ENCODE data around the gene RGS11.

The RGS11 gene

DNA sequence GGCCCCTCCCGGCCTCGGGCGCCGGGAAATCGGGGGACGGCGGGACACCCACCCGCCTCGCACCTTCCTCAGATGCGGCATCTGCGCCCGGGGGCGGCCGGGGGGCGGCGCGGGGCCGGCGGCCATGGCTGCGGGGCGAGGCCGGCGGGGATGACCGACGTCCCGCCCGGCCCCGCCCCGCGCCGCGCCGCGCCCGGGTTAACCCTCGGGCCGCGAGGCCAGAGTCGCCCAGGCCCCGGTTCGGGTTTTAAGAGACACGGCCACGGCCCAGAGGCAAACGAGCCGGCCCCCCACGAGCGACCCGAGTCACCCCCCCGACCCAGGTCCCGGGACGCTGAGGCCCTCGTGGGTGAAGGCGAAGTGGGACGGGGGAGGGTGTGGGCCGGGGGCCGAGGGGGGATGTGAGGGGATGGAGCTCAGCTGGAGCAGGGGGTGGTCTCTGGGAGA is at the start of gene RGS11:
RGS11 (minus strand) TSS at position 159 of the 447 bp plus-strand sequence; CDS start at position 126, 33 bp downstream.
- no peak within 1 kb of the TSS for H3K4me3 ChIP-seq (ENCODE audit: low read length)
- TF ChIP-seq, protein P1, sequence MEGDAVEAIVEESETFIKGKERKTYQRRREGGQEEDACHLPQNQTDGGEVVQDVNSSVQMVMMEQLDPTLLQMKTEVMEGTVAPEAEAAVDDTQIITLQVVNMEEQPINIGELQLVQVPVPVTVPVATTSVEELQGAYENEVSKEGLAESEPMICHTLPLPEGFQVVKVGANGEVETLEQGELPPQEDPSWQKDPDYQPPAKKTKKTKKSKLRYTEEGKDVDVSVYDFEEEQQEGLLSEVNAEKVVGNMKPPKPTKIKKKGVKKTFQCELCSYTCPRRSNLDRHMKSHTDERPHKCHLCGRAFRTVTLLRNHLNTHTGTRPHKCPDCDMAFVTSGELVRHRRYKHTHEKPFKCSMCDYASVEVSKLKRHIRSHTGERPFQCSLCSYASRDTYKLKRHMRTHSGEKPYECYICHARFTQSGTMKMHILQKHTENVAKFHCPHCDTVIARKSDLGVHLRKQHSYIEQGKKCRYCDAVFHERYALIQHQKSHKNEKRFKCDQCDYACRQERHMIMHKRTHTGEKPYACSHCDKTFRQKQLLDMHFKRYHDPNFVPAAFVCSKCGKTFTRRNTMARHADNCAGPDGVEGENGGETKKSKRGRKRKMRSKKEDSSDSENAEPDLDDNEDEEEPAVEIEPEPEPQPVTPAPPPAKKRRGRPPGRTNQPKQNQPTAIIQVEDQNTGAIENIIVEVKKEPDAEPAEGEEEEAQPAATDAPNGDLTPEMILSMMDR (IDR thresholded peaks at IDR 0.05; ENCODE audit: low read depth, low read length, poor library complexity, severe bottlenecking) = no peak
- no peak for TF ChIP-seq EZH2phosphoT487 (IDR thresholded peaks at IDR 0.05; ENCODE audit: borderline replicate concordance, low read length)
- H3K36me3 ChIP-seq (ENCODE audit: control insufficient read depth, low read length) = no peaks in the 10 kb centered on the region
- peak within 1 kb of the TSS; percentile 11; the same call in 1 of the 2 replicates for H3K4me2 ChIP-seq (ENCODE audit: low read length)
- H3K9me2 ChIP-seq (replicated peaks; ENCODE audit: control insufficient read depth, low read length) = no peaks in the 10 kb centered on the region
- H3K9me3 ChIP-seq (ENCODE audit: control insufficient read depth, insufficient read depth, low read length) = no peaks in the 10 kb centered on the region
- H3K4me1 ChIP-seq (ENCODE audit: control insufficient read depth, low read length) = peaks cover 3% of the 10 kb centered on the region; the same call in 1 of the 2 replicates
- no peaks in the 10 kb centered on the region for H4K20me1 ChIP-seq (ENCODE audit: control insufficient read depth, insufficient read depth, low read depth, low read length)
- no peaks in the 10 kb centered on the region for H3K79me2 ChIP-seq (ENCODE audit: control insufficient read depth, low read length)
- peaks cover 22% of the 10 kb centered on the region for H3K27me3 ChIP-seq (ENCODE audit: control insufficient read depth, low read length)
- no peaks in the 10 kb centered on the region for H3F3A ChIP-seq (ENCODE audit: control insufficient read depth, insufficient read depth)
- no peak within 1 kb of the TSS for H3K27ac ChIP-seq (ENCODE audit: low read depth, low read length)

DNA sequence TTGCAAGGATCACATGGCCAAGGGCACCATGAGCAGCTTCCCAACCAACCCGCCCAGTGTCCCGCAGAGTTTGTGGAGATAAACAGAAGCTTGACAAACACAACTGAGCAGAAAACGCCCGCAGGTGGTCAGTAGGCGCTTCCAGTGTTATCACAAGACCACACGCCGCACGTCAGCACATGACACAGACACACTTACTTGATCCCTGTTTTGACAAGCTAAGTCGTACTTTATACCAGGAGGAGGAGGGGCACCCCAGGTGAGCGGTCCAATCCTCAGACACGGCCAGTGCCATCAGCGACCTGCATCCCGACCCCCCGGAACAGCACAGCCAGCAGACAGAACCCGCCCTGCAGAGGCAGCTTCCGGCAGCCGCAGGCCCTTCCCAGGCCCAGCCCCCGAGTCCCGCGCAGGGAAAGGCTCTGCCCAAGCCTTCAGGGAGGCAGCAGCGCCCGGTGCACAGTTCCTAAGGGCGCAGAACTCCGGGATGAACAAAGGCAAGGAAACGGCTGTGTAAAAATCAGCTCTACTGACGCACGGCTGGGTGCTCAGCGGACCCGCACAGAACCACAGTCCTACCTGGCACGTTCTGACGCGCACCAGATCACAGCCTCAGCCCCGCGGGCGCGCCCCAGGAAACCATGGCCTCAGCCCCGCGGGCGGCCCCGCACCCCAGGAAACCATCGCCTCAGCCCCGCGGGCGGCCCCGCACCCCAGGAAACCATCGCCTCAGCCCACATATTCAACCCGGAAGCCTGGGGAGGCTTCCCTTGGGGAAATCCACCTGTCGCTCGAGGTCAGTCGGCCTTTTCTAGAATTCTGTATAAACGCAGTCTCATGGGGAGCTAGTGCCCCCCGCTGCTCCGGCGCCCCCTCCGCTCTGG is 48.9 kb upstream of the RGS11 start:
- Histone ChIP-seq H3K4me3 (ENCODE audit: low read length) (peak overlapping the region; percentile 71), H3K4me2 (ENCODE audit: low read length) (peak overlapping the region; percentile 82), H3K79me2 (ENCODE audit: control insufficient read depth, low read length) (peaks cover 68% of the 10 kb centered on the region), H3K36me3 (ENCODE audit: control insufficient read depth, low read length) (no peaks in the 10 kb centered on the region), H3K4me1 (ENCODE audit: control insufficient read depth, low read length) (peaks cover 38% of the 10 kb centered on the region), H3F3A (ENCODE audit: control insufficient read depth, insufficient read depth) (no peaks in the 10 kb centered on the region), H3K27me3 (ENCODE audit: control insufficient read depth, low read length) (no peaks in the 10 kb centered on the region), H3K9me3 (ENCODE audit: control insufficient read depth, insufficient read depth, low read length) (no peaks in the 10 kb centered on the region), H4K20me1 (ENCODE audit: control insufficient read depth, insufficient read depth, low read depth, low read length) (peaks cover 17% of the 10 kb centered on the region), H3K27ac (ENCODE audit: low read depth, low read length) (peak overlapping the region; percentile 22), H3K9me2 (replicated peaks; ENCODE audit: control insufficient read depth, low read length) (no peaks in the 10 kb centered on the region)
- no peak for TF ChIP-seq EZH2phosphoT487 (IDR thresholded peaks at IDR 0.05; ENCODE audit: borderline replicate concordance, low read length)
- TF ChIP-seq, protein P1 (IDR thresholded peaks at IDR 0.05; ENCODE audit: low read depth, low read length, poor library complexity, severe bottlenecking) = no peak

DNA sequence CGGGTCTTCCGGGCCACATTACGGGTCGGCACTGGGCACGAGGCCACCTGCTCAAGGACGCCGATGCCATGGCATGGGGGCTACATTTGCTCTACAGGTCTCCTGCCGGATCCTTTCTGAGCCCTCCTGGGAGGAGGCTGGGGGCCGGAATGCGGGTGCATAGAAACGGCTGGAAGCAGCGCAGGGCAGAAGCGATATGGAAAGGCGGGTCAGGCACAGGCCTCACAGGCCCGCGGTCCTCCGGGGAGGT is 48.4 kb upstream of the RGS11 start:
- H3K4me3 ChIP-seq (ENCODE audit: low read length) = peak overlapping the region; percentile 71; the same call in 1 of the 2 replicates
- H3K27me3 ChIP-seq (ENCODE audit: control insufficient read depth, low read length) = no peaks in the 10 kb centered on the region
- no peaks in the 10 kb centered on the region for H3K9me3 ChIP-seq (ENCODE audit: control insufficient read depth, insufficient read depth, low read length)
- H3K4me1 ChIP-seq (ENCODE audit: control insufficient read depth, low read length) = peaks cover 38% of the 10 kb centered on the region
- H3K9me2 ChIP-seq (replicated peaks; ENCODE audit: control insufficient read depth, low read length) = no peaks in the 10 kb centered on the region
- no peak for TF ChIP-seq EZH2phosphoT487 (IDR thresholded peaks at IDR 0.05; ENCODE audit: borderline replicate concordance, low read length)
- TF ChIP-seq, protein P1 (IDR thresholded peaks at IDR 0.05; ENCODE audit: low read depth, low read length, poor library complexity, severe bottlenecking) = no peak
- H3K4me2 ChIP-seq (ENCODE audit: low read length) = peak overlapping the region; percentile 82
- H3K79me2 ChIP-seq (ENCODE audit: control insufficient read depth, low read length) = peaks cover 74% of the 10 kb centered on the region
- H3F3A ChIP-seq (ENCODE audit: control insufficient read depth, insufficient read depth) = no peaks in the 10 kb centered on the region
- H4K20me1 ChIP-seq (ENCODE audit: control insufficient read depth, insufficient read depth, low read depth, low read length) = peaks cover 17% of the 10 kb centered on the region
- peaks cover under 1% of the 10 kb centered on the region for H3K36me3 ChIP-seq (ENCODE audit: control insufficient read depth, low read length)
- H3K27ac ChIP-seq (ENCODE audit: low read depth, low read length) = no peak overlapping the region

Data from DOHH2 (cell line).